AG04450 (cell line): ENCODE measurements around the gene PIRT. TPM values are rescaled to one million over a fixed set of nuclear protein-coding genes. Genes with fewer than 3 reads are reported as not detected.

Source experiments
- CTCF ChIA-PET: fragments of 300-600, 350-600 bp; formaldehyde crosslinking; extraction: SDS; loops from one replicate; lab custom pipeline; 2022; ENCODE audit warnings: antibody characterized with exemption, inconsistent platforms; lab: Charles Lee
- POLR2A ChIA-PET: fragments of 350-600 bp; formaldehyde crosslinking; extraction: SDS; loops from one replicate; lab custom pipeline; 2021; ENCODE audit warnings: antibody characterized with exemption, inconsistent platforms; lab: Yijun Ruan, JAX
- DNase-seq: peaks from one replicate; pipeline ENCODE4 v3.0.0-alpha.2; 2011; ENCODE audit warnings: low read depth, low spot score
- H3K27ac ChIP-seq: one replicate; pipeline ENCODE4 v1.5.1; 2012; ENCODE audit warnings: low read depth, low read length, control low read depth
- H3K27me3 ChIP-seq: one replicate; pipeline ENCODE4 v1.6.0; 2012; ENCODE audit warnings: low read length; ENCODE audit not compliant: control insufficient read depth, insufficient read depth
- H3K4me3 ChIP-seq: 2 replicates; pipeline ENCODE4 v1.5.1; 2011; ENCODE audit warnings: mild to moderate bottlenecking, low read depth, low read length, control low read depth
- H3K9me3 ChIP-seq: 2 replicates; pipeline ENCODE4 v1.5.1; 2012; ENCODE audit warnings: low read length; ENCODE audit not compliant: control insufficient read depth, insufficient read depth
- CTCF ChIP-seq: IDR thresholded peaks from 2 replicates; pipeline ENCODE4 v1.5.1; 2011; ENCODE audit warnings: low read depth, low read length, control low read depth, inconsistent platforms
- polyA plus RNA-seq: library from polyadenylated mRNA; depleted of rRNA; stranded (reverse); fragments of >200 nt; gene quantifications from 2 replicates; pipeline ENCODE4 v1.2.3, GENCODE V29; 2011

The PIRT gene
- polyA plus RNA-seq, 1 experiment, result not detected

- H3K9me3 ChIP-seq, result peaks cover 2% of the 10 kb centered on the region
- no peak for DNase-seq
- no peaks in the 10 kb centered on the region for H3K27me3 ChIP-seq
- H3K4me3 ChIP-seq, result no peak overlapping the region
- ChIA-PET POLR2A (no interaction called here), CTCF (no interaction called here)
- TF ChIP-seq CTCF, result no peak
- H3K27ac ChIP-seq, result no peak overlapping the region
Measured at GRCh38 chr17:10798332-10798749, 39.5 kb downstream of the PIRT start.

GRCh38 chr17:10797476-10798328 lies 40.2 kb downstream of the PIRT start:
- Histone ChIP-seq H3K4me3 (no peak overlapping the region), H3K9me3 (no peaks in the 10 kb centered on the region; the same call in none of the 2 replicates), H3K27ac (no peak overlapping the region), H3K27me3 (no peaks in the 10 kb centered on the region)
- no peak for DNase-seq
- no peak for TF ChIP-seq CTCF
- ChIA-PET POLR2A (no interaction called here), CTCF (no interaction called here)

- no peak for DNase-seq
- no peaks in the 10 kb centered on the region for H3K27me3 ChIP-seq
- no peaks in the 10 kb centered on the region; the same call in 1 of the 2 replicates for H3K9me3 ChIP-seq
- TF ChIP-seq CTCF, result no peak
- ChIA-PET CTCF (no interaction called here), POLR2A (no interaction called here)
- no peak overlapping the region for H3K27ac ChIP-seq
- no peak overlapping the region for H3K4me3 ChIP-seq
Measured at GRCh38 chr17:10793816-10794215, 44.1 kb downstream of the PIRT start.

GRCh38 chr17:10793256-10793655 lies 44.6 kb downstream of the PIRT start:
- ChIA-PET CTCF (interaction anchor here (1.3 kb wide), 1 partner anchor 20 kb away, joined by 4 read pairs; no protein-coding TSS in a partner anchor), POLR2A (no interaction called here)
- no peak for TF ChIP-seq CTCF

GRCh38 chr17:10792151-10792550 lies 45.7 kb downstream of the PIRT start:
- Histone ChIP-seq H3K9me3 (no peaks in the 10 kb centered on the region; the same call in 1 of the 2 replicates), H3K4me3 (no peak overlapping the region), H3K27me3 (no peaks in the 10 kb centered on the region), H3K27ac (no peak overlapping the region)
- ChIA-PET CTCF (interaction anchor here (1.3 kb wide), 1 partner anchor 19 kb away, joined by 4 read pairs; no protein-coding TSS in a partner anchor), POLR2A (no interaction called here)
- no peak for DNase-seq
- TF ChIP-seq CTCF, result no peak

More at GRCh38 chr17:10793256-10793655, 44.6 kb downstream of the PIRT start:
- no peaks in the 10 kb centered on the region for H3K27me3 ChIP-seq
- DNase-seq, result no peak
- H3K27ac ChIP-seq, result no peak overlapping the region
- H3K4me3 ChIP-seq, result no peak overlapping the region
- no peaks in the 10 kb centered on the region; the same call in 1 of the 2 replicates for H3K9me3 ChIP-seq
